DOHH2 (cell line): ENCODE data around the gene ZNF749.

ENCODE experiments used
- EZH2phosphoT487 ChIP-seq: fragments of 200-600 bp; sonication (generic); IDR thresholded peaks from 2 replicates; pipeline ENCODE4 v1.6.1; 2017; ENCODE audit warnings: borderline replicate concordance, mild to moderate bottlenecking, antibody characterized with exemption, low read length, moderate library complexity, mixed read lengths
- TF ChIP-seq, protein P1 (sequence below): fragments of 200-600 bp; sonication (generic); IDR thresholded peaks from one replicate; pipeline ENCODE4 v1.5.1; 2014; ENCODE audit warnings: antibody characterized with exemption, mild to moderate bottlenecking, low read depth, low read length; ENCODE audit not compliant: poor library complexity, severe bottlenecking

DNA sequence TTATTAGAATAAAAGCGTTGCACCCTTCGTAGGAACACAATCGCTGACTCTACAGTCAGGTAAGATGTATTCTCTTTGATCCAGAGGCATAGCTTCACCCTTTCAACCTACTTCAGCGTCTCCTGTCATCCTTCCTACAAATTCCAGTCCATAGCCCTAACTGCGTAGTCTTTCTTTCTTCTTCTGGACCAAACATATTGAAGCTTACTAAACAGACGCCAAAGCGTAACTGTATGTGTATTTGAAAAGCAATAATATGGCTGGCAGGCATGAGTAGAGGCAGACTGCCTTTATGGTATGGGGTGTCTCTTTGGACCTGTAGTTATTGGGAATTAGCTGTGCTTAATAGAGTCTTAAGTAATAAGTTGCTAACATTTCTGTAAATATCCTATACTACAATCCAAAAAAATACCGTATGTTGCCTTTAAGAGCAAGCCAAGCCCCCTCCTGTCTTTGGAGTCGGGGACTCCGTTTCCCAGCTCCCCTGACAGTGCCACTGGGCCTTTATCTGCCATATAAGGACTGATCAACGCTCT is 45.9 kb upstream of the ZNF749 start:
- TF ChIP-seq, protein P1, sequence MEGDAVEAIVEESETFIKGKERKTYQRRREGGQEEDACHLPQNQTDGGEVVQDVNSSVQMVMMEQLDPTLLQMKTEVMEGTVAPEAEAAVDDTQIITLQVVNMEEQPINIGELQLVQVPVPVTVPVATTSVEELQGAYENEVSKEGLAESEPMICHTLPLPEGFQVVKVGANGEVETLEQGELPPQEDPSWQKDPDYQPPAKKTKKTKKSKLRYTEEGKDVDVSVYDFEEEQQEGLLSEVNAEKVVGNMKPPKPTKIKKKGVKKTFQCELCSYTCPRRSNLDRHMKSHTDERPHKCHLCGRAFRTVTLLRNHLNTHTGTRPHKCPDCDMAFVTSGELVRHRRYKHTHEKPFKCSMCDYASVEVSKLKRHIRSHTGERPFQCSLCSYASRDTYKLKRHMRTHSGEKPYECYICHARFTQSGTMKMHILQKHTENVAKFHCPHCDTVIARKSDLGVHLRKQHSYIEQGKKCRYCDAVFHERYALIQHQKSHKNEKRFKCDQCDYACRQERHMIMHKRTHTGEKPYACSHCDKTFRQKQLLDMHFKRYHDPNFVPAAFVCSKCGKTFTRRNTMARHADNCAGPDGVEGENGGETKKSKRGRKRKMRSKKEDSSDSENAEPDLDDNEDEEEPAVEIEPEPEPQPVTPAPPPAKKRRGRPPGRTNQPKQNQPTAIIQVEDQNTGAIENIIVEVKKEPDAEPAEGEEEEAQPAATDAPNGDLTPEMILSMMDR, result no peak
- TF ChIP-seq EZH2phosphoT487, result no peak
